SH-SY5Y (cell line): Measurements from ENCODE around the gene HOXC5.

Source experiments
- GATA2 ChIP-seq: IDR thresholded peaks from 2 replicates; pipeline ENCODE4 v1.6.1; 2011; ENCODE audit warnings: mild to moderate bottlenecking, low read depth, low read length
- GATA3 ChIP-seq: IDR thresholded peaks from 2 replicates; pipeline ENCODE4 v1.6.1; 2011; ENCODE audit warnings: low read depth, mild to moderate bottlenecking, low read length, moderate library complexity

HOXC5 gene

DNA sequence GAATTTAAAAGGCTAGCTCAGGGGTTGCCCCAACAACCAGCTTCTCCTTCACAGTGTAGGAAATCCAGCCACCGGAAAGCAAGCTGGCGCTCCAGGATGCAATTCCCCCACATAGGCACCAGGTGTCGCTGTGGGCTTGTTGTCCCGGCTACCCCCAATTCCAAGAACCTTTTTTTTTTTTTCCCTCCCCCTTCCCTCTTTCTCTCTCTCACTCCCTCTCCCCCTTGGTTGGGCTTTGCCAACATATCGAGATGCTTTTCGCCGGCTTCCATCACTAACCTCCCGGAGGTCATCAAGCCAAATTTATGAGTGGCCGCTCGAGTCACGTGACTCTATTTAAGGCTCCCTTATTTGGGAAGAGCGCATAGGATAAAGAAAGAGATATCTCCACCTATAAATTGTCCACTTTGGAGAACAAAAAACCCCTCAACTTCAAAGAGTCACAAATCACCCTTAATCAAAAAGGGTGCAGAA, at the start of gene HOXC5:
Gene HOXC5 (plus strand): TSS at position 424 of the 474 bp plus-strand sequence. CDS start 73 bp downstream, outside the sequence.
- TF ChIP-seq GATA3 (no peak), GATA2 (no peak)

DNA sequence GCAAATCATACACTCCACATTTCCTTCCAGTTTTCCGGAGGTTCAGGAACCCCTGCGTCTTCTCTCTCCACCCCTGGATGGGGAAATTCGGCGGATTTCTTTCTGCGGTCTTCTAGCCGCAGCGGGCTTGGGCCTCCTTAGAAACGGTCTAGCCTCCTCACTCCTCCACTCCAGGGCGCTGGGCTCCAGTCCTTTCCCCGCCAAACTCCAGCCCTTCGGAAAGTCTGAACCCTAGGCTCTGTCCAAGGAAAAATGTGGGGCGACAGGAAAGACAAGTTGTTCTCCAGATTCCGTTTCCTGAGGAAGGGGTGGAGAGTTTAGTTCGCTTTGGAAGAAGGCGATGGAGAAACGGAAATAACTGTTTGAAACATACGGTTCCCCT, 49.3 kb upstream of the HOXC5 start:
- TF ChIP-seq GATA3 (no peak), GATA2 (no peak)

DNA sequence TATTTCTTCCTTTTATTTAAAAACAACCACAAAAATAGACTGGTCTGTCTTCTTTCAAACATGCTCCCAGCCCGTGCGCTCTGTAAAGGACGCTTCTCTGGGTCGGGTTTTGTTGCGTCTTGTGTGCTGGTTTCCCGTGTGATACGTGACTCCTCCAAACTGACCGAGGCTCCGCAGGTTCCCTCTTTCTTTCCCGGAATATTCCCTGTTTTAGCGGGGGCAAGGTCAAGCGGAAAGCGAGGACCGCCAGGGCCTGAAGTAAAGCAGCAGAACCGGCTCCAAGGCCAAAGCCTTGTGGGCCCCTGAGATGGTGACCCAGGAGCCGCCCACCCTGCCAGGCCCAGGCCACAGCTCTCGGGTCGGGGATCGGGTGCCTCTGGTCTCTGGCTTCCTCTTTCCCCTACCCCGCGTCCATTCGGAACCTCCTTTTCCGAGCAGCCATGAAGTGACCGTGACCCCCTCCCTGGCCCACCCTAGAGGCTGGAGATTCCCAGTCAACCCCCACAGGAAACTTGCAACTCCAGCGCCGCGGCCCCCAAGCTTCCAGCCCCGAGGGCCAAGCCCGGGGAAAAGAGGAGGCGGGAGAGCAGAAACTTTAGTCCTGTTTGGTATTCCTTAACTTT, 48.8 kb upstream of the HOXC5 start:
- no peak for TF ChIP-seq GATA3
- no peak for TF ChIP-seq GATA2

DNA sequence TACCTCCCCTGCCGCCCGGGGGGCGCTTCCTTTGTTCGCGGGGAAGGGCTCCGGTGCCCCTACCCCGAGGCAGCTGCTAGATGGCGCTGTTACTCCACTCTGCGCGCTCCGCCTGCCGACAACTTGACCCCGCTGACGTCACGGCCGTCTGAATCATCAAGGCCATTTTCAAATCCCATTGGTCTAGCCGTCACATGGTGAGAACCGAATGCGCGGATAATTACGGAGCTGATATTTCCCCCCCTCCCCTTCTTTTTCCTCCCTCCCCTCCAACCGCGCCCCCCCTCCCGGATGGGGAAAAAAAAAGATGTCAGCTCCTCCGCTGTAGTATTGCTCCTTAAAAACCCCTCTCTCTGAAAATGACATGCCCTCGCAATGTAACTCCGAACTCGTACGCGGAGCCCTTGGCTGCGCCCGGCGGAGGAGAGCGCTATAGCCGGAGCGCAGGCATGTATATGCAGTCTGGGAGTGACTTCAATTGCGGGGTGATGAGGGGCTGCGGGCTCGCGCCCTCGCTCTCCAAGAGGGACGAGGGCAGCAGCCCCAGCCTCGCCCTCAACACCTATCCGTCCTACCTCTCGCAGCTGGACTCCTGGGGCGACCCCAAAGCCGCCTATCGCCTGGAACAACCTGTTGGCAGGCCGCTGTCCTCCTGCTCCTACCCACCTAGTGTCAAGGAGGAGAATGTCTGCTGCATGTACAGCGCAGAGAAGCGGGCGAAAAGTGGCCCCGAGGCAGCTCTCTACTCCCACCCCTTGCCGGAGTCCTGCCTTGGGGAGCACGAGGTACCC, 47.8 kb upstream of the HOXC5 start, which contains the start of gene HOXC10:
Gene HOXC10 (plus strand): TSS at position 246 of the 791 bp plus-strand sequence. CDS start 114 bp downstream, at position 360.
- TF ChIP-seq GATA3, result no peak
- TF ChIP-seq GATA2, result no peak

DNA sequence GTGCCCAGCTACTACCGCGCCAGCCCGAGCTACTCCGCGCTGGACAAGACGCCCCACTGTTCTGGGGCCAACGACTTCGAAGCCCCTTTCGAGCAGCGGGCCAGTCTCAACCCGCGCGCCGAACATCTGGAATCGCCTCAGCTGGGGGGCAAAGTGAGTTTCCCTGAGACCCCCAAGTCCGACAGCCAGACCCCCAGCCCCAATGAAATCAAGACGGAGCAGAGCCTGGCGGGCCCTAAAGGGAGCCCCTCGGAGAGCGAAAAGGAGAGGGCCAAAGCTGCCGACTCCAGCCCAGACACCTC, 47.2 kb upstream of the HOXC5 start:
- TF ChIP-seq GATA2 (no peak), GATA3 (no peak)

DNA sequence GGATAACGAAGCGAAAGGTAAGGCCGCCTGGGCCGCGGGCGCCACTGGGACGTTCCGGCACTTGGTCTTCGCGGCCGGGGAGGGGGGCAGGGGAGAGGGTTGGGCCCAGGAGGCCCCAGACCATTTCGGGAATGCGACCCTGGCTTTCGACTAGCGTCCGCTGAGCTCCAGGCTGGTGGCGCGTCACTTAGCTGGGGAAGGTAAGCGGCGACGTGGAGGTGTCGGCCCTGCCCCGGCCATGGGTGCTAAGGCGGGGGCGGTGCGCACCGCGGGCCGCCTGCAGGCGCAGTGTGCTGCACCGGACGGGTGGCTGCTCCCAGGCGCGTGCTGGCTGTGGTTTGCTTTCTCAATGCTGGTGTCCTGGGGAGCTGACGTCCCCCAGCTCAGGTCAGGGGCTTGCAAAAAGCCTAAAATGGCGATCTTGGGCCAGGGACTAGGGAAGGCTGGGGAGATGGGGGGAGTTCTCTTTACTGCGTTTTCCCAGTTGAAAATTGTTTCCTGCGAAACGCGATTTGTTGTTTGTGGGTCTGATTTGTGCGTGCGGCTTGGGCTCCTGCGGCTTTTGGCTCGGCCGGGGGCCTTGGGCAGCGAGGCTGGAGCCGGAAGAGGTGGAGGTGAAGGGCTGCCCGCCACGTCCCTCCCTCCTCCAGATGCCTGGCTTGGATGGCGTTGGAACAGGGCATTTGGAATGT, 46.7 kb upstream of the HOXC5 start:
- TF ChIP-seq GATA3 (no peak), GATA2 (no peak)

DNA sequence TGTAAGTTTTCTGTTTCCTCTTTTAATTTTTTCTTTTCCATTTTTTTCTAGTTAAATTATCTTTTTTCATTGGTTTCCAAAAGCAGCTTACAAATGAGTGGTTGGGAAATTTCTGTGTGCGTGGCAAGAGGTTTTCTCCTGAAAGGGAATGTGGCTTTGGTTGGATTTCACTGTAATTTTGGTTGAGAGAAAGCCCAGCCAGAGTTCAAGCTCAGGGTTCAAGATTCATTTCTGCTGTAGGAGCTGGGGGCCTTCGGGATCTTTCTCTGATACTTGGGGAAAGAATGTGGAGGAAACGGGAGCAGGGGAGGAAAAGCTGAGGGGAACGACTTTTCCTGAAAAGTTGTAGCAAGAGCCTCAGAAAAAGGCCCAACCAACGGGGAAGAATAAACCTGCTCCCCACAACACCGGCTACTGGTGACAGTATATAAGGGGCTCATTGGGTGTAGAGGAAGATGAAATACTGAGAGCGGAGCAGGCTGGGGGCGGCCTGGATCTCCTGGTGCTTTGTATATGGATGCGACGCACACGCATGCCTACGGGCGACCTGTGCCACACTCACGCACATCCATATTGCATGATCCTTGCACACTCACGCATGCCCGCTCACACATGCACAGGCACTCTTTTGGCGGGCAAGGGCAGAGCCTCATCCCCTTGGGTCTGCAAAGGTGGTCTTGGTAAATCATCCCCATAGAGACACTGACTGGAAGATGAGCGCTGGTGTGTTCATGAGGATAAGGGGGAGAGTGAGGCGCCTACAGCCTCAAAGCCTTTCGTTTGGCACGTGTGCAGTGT, 46.0 kb upstream of the HOXC5 start:
- TF ChIP-seq GATA2 (no peak), GATA3 (no peak)

DNA sequence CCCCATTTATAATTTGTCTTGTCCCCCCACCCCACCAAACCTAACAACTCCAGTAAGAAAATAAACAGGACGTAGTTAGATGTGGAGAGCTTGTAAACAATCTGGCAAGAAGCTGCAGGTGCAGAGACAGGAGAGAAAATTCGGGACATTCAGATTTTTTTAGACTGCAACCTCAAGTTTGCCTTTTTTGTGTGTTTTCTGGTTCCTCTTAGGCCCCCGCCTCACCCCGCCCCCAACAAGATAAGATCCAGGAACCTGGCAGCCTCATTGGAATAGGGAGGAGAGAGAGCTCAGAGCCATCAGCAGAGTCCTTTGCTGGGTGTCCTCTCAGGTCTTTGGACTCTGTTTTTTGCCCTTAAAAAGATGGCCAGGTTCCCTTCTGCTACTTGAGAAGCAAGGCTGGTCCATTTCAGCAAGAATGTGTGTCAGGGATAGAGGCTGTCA, 45.0 kb upstream of the HOXC5 start:
- TF ChIP-seq GATA3 (no peak), GATA2 (no peak)

DNA sequence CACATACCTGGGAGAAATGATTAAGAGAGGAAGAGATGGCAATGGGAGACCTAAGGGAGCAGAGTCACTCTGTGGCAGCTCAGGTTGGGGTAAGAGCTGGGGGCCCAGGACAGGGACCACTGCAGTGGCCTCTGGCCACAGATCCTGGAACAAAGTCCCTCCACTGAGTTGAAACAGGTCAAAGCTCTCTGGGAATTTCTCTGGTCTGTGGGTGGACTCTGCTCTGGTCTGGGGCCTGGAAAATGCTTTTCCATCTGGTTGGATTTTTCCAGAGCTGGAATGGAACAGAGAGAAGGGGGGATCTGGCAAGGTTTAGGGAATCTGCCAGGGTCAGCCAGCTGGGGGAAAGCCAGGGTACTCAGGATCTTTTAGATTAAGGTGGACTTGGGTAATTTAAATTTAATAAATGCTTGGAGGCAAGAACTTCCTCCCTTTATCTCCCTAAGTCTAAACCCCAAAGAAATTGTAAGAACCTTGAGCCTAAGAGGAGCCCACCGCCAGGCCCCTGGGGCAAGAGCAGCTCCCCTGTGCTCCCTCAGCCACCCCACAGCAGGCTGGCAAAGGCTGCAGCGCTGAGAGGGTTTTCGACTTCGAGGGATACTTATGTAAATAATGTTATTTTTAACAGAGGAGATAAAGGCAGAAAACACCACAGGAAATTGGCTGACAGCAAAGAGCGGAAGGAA, 44.2 kb upstream of the HOXC5 start:
- no peak for TF ChIP-seq GATA2
- no peak for TF ChIP-seq GATA3

DNA sequence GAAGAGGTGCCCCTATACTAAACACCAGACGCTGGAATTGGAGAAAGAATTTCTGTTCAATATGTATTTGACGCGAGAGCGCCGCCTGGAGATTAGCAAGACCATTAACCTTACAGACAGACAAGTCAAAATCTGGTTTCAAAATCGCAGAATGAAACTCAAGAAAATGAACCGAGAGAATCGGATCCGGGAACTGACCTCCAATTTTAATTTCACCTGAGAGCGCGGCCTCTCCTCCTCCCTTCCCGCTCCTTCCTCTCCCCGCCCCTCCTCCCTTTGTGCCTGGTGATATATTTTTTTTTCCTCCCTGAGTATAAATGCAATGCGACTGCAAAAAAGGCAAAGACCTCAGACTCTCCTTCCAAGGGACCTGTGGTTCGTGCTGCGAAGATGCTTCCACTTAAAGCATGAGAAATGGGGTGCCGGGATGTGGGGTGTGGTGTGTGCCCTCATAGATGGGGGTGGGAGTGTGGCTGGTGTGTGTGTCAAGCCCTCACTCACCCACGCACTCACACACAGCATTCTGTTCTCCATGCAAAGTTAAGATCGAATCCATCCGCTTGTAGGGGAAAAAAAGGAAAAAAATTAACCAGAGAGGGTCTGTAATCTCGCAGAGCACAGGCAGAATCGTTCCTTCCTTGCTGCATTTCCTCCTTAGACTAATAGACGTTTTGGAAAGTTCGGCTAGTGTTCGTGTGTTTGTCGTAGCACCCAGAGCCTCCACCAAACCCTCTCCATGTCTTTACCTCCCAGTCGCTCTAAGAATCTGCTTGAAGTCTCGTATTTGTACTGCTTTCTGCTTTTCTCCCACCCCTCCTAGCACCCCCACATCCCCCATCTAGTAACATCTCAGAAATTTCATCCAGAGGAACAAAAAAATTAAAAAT, 43.4 kb upstream of the HOXC5 start:
- no peak for TF ChIP-seq GATA3

DNA sequence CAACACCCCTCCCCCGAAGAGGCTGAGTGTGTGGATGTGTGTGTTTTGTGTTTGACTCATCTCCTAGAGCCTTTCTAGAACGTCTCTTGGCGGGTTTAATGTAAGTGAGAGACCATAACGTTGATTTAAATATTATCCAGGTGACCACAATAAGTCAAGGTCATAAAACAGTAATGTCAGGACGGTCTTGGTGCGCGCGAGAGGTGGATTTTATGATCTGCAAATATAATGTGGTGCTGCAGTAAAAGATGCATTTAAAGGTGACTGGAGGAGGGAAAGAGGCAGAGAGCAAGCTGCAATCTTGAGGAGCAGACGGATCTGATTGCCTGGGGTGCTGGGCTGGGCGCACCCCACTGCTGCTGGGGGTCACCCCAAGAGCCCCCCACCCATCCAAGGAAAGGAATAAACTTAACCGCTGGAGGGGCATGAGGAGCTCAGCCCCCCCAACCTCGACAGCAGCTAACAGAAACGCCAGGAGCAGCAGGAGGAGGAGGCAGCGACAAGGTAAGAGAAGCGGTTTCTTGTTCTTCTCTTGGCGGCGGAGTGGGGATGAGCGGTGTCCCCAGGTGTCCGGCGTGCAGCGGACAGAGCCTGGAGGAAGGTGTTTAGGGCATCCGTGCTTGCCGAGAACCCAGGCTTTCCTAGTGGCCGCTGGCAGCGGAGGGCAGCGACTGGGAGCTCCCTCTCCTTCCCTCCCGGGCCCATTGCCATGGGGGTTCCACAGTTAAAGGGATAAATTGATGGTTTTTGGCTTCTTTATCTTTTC, 42.4 kb upstream of the HOXC5 start:
- TF ChIP-seq GATA3 (no peak), GATA2 (no peak)

DNA sequence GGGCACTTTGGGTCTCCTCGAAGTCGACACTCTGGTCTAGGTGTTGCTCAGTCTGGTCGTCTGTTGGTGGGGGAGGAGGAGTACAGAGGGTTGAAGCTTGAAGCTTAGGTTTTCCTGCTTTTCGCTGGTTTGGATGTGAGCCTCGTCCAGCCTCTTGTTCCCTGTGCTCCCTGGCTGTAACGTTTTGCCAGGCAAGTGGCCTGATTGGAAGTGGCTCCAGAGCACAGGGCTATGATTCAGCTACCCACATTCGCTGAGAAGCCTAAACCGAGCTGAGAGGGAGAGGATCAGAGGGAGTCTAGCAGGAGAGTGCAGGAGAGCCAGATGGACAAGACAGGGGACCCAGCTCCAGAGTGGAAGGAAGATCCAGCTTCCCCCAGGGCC, 41.8 kb upstream of the HOXC5 start:
- TF ChIP-seq GATA2 (no peak), GATA3 (no peak)

DNA sequence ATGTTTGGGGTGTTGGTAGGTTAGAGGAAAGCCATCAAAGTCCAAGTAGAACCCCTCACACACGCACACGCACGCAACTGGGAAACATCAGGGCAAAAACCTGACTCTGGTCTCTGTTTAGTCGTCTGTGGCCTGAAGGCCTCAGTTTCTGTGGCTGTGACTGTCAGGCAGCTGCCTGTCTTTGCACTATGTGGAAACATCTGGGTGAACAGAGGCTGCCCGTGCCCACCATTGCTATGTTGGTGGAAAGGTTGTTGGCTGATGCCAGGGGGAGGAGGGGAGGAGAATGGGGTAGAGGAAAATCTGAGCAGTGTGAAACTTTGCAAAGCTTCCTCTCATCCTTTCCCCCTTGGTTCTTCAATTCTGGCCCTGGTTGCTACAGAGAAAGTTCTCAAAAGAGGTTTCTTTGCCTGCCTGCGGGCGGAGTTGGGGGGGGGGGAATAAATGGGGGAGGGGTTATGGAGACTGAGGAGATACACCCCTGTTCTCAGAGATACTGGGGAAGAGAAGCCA, 40.4 kb upstream of the HOXC5 start:
- TF ChIP-seq GATA2 (no peak), GATA3 (no peak)
